Epithelial cell of prostate (primary cell): ENCODE results near the gene TRIM16.
"Not testable (repeated sequence)": the region's sequence is repeated elsewhere in the genome, so short reads cannot be mapped to it uniquely, and the experiment has no call there.

ENCODE experiments used
- DNase-seq: peaks from one replicate; pipeline ENCODE4 v3.0.0-alpha.2; 2011; ENCODE audit warnings: low read depth, low spot score
- H3K27ac ChIP-seq: fragments of 450-650 bp; 2 replicates; pipeline ENCODE4 v1.5.1; 2017; ENCODE audit warnings: mild to moderate bottlenecking

Gene TRIM16

GRCh38 chr17:15683824-15684478 lies at the start of gene TRIM16:
Gene TRIM16, minus strand, starts transcription at chr17:15684311. Its CDS starts 32,702 bp downstream, at chr17:15651609.
- not testable (repeated sequence) for DNase-seq, H3K27ac ChIP-seq

DNA sequence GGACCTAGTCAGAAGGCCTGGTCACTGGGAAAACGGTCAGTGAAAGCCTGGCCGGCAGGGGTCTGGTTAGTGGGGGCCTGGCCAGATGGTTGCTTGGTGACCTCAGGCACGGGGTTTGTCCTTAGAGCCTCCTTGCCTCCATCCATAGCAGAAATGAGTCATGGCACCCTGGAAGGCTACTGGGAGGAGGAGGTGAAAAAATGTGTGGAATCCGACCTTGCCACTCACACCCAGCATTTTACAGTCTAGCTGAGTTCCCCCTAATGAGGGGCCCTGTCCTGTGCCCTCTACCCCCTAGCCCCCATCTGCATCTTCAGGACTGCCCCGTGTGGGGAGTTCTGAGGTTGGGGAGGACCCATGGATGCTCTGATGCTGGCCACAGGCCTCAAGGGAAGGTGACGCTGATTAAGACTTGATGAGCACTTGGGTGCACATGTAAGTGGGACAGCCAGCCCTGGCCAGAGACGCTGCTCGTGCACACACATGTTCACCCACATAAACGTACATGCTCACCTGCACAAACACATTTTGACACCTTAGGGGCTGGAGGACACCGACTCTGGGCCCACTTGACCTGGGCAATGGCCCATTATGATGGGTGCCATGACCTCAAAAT lies 49.2 kb upstream of the TRIM16 start:
- not testable (repeated sequence) for H3K27ac ChIP-seq, DNase-seq

GRCh38 chr17:15731900-15732299 lies 47.8 kb upstream of the TRIM16 start, which contains the start of gene TBC1D26:
Gene TBC1D26, plus strand, starts transcription at chr17:15732283. Its CDS starts 3,066 bp downstream, at chr17:15735349.
- DNase-seq, H3K27ac ChIP-seq: not testable (repeated sequence)

GRCh38 chr17:15730535-15730934 lies 46.4 kb upstream of the TRIM16 start:
- DNase-seq, H3K27ac ChIP-seq: not testable (repeated sequence)

GRCh38 chr17:15716601-15717563 lies 32.8 kb upstream of the TRIM16 start:
- DNase-seq, H3K27ac ChIP-seq: not testable (repeated sequence)

DNA sequence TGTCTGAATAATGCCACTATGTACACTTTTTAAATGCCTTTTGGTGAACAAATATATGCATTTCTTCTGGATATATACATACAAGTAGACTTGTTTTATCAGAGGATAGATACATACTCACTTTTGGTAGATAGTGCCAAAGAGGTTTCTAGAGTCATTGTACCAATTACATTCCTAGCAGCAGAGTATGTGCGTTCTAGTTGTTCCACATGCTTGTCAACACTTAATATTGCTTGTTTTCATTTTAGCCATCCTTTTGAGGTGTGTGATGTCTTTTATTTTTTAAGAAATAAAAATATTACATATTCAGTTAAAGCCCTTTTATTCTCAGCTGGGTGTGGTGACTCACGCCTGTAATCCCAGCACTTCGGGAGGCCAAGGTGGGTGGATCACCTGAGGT lies 24.8 kb upstream of the TRIM16 start:
- H3K27ac ChIP-seq, DNase-seq: not testable (repeated sequence)

DNA sequence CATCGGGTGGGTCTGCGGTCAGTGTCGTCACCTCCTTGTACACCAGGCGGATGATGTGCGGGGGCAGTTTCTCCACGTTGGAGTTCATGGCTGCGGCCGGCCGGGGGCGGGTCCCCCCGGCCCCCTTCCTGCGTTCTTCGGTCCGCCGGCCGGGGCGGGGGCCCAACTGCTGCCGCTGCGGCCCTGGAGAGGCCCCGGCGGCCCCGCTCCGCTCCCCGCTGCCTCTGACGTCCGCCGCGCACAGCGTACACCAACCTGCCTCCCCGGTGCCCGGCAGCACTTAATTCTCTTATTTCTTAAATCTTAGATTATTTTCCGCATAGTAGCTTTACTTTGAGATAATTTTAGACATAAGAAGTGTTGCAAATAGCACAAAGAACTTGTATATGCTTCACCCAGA lies 20.7 kb upstream of the TRIM16 start:
- H3K27ac ChIP-seq, DNase-seq: not testable (repeated sequence)

- not testable (repeated sequence) for DNase-seq, H3K27ac ChIP-seq
Observed at GRCh38 chr17:15704239-15704638, 20.1 kb upstream of the TRIM16 start.

DNA sequence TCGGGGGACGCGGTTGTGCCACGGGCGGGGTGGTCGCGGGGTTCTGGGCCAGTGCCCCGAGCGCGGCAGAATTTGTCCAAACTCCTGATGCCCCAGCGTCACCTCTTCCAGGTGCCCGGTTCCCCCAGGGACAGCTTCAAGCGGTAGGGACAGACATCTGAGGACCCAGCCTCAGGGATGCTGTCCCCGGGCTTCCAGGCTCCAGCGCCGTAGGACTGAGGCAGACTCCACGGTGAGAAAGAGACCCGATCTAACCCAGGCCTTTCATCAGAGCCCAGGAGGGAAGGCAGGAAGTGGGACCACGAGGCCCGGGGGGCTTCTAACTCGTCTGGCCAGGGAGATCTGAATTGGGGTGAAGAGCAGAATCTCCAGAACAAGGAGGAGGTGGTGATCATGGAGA lies 15.8 kb upstream of the TRIM16 start:
- not testable (repeated sequence) for H3K27ac ChIP-seq, DNase-seq

- DNase-seq: peak; percentile 97
- H3K27ac ChIP-seq: not testable (repeated sequence)
Observed at GRCh38 chr17:15699413-15699924, 15.4 kb upstream of the TRIM16 start, which contains the start of gene ZNF286A. Gene ZNF286A, plus strand, starts transcription at chr17:15699752. Its CDS starts 578 bp downstream, at chr17:15700330.

- H3K27ac ChIP-seq, DNase-seq: not testable (repeated sequence)
Observed at GRCh38 chr17:15698967-15699366, 14.9 kb upstream of the TRIM16 start.

GRCh38 chr17:15687494-15687893 lies 3.4 kb upstream of the TRIM16 start:
- DNase-seq, H3K27ac ChIP-seq: not testable (repeated sequence)

DNA sequence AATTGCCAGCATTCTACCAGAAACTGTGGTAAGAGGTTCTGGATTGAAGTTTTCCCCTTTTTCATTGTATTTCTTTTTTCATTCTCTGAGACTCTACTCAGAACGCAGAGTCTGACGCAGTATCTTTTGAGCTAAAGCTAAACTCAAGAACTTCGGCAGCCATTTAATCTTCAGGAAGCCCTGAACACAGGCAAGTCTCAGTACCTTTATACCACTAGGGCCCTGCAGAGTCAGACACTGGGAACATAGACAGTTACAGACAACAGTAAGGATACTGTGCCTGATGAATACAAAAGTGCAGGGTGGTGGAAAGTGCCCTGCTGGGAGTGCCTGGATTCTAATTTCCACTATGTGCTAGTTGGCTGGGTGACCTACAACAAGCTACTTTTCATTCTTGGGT lies 976 bp downstream of the TRIM16 start:
- not testable (repeated sequence) for H3K27ac ChIP-seq

DNA sequence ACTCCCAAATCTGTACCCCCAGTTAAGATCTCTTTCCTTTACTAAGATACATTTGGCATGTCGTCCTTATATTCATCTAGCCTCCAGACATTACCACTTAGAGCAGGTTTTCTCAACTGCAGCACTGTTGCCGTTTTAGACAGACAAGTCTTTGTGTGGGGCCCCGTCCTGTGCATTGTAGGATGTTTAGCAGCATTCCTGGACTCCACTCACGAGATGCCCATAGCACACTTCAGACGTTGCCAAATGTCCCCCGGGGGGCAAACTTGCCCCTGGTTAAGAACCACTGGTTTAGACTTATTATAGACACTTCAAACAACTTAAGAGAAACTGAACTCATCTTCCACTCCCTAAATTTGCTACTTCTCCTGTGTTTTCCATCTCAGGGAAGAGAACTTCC lies 8.1 kb downstream of the TRIM16 start:
- DNase-seq, H3K27ac ChIP-seq: not testable (repeated sequence)

More for the DNA sequence above, 976 bp downstream of the TRIM16 start:
- DNase-seq: not testable (repeated sequence)

- not testable (repeated sequence) for DNase-seq, H3K27ac ChIP-seq
Observed at GRCh38 chr17:15674640-15675039, 9.5 kb downstream of the TRIM16 start.

GRCh38 chr17:15669526-15669925 lies 14.6 kb downstream of the TRIM16 start:
- not testable (repeated sequence) for DNase-seq, H3K27ac ChIP-seq

DNA sequence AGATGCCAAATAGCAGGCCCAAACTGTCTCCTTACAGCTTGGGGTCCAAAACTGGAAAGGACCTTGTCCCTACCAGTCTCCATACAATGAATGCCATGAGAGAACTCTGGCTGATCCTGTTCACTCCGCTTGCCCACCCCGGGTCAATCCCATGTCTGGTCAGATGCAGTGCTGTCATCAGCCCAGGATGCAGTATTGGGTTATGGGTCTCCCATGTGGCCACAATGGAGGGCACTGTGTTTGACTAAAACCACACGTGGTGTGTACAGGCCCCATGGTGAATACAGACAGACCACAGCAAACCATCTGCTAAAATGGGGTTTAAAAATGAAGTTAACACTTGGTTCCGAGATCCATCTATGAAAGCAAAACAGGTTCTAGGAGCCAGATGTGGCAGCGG lies 20.4 kb downstream of the TRIM16 start:
- no peak overlapping the region for H3K27ac ChIP-seq

GRCh38 chr17:15663176-15663575 lies 20.9 kb downstream of the TRIM16 start:
- H3K27ac ChIP-seq: peak overlapping the region; percentile 24
- no peak for DNase-seq

More for the DNA sequence above, 20.4 kb downstream of the TRIM16 start:
- DNase-seq: no peak

DNA sequence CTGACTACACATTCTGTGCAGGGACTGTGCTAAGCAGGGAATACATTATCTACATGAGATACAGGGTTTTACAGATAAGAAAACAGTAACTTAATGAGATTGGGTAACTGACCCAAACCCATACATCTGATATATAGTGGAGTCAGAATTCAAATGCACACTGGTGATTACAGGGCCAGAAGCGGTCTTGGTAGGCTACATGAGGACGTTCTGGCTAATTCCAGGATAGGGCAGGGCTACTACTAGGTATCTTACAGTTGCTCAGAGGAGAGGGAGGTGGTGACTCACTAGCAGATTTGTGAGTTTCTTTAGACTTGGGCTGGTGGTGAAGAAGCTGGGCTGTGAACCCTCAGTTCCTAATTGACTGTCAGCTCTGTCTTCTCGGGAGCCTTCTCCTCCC lies 21.4 kb downstream of the TRIM16 start:
- DNase-seq: no peak
- H3K27ac ChIP-seq: peak overlapping the region; percentile 24

- no peak for DNase-seq
- H3K27ac ChIP-seq: peak overlapping the region; percentile 98
Observed at GRCh38 chr17:15660077-15660476, 24.0 kb downstream of the TRIM16 start.
